GM18870 (cell line): ENCODE measurements around the gene ZNF326.

ENCODE experiments used
- ATAC-seq: cut with Tn5 transposase; IDR thresholded peaks from one replicate; pipeline ENCODE4 v1.9.1; 2021; ENCODE audit warnings: moderate library complexity; ENCODE audit not compliant: unreplicated experiment

Gene ZNF326

GRCh38 chr1:90067194-90067931 lies 72.5 kb downstream of the ZNF326 start:
- ATAC-seq, result no peak

- ATAC-seq, result no peak
These were observed 73.8 kb downstream of the ZNF326 start for GRCh38 chr1:90068611-90069280.

GRCh38 chr1:90074137-90074536 lies 79.2 kb downstream of the ZNF326 start:
- peak; percentile 52 for ATAC-seq

GRCh38 chr1:90074566-90074965 lies 79.7 kb downstream of the ZNF326 start:
- no peak for ATAC-seq

GRCh38 chr1:90074970-90075391 lies 80.1 kb downstream of the ZNF326 start:
- no peak for ATAC-seq

GRCh38 chr1:90083995-90084394 lies 89.1 kb downstream of the ZNF326 start:
- ATAC-seq, result no peak
